ENCODE measurements around the gene ZFYVE26.
"Not testable (repeated sequence)": the region's sequence is repeated elsewhere in the genome, so short reads cannot be mapped to it uniquely, and the experiment has no call there.

ZFYVE26 gene

DNA sequence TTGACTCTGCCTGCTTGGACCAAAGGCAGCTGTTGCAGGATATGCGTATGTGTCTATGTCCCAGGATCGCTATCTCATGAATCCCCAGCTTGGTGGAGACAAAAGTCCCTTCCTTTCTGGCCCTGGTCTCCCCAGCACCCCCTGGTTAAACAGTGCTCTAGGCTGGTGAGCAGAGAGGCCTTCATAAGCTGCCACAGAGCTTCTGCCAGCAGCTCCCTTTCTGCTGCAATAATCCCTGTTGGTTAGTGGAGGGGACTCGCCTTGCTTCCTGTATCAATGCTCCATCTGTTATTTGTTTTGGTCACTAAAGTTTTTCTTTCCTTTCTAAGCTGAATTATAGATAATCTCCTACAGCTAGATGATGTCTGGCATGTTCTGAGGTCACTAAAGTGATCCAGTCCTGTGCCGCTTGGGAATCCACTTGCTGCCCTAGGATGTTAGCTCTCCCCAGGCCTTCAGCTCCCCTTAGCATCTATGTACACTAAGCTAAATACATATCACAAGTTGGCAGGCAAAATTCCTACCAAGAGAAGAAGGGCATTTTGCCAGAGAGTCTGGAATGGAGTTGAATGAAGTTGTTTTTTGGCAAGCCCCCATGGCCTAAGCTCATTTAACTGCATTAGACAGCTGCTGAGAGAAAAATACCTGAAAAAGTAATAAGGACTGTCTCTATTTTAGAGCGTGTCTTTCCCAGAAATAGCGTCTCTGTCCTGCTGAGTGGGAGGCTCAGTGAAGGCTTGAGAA lies 66.9 kb downstream of the ZFYVE26 start:
- no peak for DNase-seq

DNA sequence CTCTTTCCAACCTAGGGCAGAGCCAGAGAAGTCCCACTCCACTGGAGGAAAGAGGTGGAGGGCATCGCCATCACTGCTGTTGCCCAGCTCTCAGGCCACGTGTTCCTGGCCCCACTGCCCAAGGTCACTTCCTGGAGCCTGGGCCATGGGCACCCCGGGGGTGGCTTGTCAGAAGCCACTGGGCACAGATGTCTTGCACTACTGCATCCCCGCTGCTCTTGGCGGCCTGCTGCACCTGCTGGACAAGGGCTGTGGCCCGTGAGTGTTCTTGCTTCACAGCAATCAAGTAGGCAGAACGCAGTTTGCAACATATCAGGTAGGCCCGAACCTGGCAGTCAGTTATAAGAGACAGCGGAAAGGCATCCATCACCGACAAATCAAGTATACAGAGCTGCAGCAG lies 68.1 kb downstream of the ZFYVE26 start:
- no peak for DNase-seq

DNA sequence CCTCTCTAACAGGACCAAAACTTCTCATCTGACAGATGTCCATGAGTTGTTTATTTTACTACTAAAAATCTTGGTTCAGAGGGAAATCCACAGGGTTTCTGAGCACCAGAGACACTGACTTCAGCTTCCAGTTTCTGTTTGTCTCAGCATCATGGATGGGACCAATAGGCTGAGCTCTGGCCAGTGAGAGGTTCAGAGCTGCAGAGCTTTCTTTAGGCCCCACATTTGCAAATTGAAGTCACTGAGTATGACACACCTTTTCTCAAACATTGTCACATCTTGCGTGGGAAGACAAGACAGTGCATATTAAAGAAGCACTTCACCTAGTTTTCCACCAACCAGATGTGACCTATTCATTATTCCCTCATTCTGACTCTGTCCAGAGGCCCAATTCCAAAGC lies 69.5 kb downstream of the ZFYVE26 start:
- no peak for DNase-seq

DNA sequence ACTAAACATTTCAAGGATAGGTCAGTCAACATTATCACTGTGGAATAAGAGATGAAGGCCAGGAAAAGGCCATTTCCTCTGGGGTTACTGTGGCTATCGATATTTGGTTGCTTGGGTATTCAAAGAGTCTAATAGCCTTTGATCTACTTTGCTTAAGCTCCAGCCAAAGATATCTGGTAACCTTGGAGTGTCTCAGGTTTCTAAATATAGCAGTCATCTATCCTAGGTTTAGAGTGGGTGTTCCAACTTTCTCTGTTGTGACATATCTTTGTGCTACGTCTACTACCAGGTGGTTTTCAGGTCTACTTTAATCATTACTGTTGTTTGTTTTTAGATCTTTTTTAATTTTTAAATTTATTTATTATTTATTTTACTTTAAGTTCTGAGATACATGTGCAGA lies 72.3 kb downstream of the ZFYVE26 start:
- no peak for DNase-seq

DNA sequence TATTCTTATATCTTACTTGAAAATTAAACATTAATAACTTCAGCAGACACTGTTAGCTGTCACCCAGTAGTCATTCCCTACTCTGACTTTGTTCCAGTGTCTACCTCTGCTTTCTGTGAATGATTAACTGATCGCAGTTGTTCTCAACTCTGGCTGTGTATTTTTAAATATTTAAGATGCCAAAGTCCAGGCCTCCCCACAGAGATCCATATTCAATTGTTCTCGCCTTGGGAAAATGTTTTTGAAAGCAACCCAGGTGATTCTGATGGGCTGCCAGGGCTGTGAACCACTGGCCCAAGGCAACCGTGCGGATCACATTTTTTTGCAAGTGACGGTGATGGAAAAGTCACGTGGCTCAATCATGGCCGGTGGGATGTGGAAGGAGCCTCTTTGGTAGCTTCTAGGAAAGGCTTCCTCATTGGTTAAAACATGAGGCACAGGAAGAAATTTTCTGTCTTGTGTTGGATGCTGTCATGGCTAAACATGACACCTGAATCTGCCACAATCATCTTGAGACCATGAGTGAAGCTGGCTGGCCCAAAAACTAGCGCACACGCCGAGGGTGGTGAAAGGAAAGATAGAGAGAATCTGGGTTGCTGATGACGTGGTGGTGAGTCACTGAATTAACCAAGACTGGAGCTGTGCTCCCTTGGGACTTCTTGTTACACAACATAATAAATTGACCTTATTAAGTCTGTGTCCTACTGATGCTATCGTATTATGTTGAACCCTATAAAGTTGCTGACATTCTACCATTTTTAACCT lies 77.5 kb downstream of the ZFYVE26 start:
- DNase-seq: no peak

DNA sequence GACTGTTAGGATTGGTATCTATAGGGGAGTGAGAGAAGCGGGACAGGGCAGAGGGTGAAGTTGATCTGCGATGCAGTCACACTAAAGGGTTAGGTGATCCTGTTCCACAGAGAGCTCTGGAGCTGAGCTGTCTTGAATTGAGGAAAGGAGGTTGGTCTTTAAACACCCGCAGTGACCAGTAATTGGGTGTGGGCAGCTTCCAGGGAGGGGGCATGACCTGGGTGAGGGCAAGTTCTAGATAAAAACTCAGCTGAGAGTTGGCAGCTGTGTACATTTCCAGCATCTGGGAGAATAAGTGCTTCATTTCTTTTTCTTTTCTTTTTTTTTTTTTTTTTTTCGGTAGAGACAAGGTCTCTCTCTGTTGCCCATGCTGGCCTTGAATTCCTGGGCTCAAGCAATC lies 79.6 kb downstream of the ZFYVE26 start:
- no peak for DNase-seq

DNA sequence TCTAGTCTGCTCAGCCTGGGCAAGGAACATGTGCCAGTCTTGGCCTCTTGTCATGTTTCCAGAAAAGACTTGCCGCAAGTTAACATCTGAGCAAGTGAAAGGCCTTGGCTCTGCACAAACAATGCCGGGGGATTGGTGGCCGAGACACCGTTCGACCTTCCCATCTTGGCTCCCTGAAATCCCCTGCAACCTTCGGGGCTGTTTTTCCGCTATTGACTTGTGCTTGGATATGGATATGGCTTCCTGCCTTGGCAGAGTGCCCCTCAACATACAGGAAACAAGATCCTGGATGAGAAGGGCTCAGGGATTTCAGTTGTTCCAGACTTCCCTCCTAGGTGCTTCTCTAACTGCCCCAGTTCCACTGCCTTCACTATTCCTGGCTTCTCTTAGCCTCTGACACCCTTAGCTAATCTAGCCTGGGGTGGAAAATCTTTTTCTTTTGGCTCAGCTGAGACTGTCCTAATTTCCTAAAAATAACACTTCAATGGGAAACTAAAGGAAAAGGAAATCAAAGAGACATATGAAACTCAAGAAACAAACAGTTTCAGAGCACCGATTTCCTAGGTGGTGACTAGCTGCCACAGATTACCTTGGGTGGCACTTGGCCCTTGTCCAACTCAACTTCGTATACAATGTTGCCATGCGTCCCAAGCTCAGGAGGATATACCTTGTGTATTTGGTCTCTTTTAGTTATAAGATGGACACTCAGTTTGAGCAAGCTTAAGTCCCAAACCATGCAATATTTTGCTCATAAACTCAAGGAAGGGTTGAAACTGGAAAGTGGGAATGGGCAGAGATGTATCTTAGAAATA lies 80.8 kb downstream of the ZFYVE26 start:
- no peak for DNase-seq

DNA sequence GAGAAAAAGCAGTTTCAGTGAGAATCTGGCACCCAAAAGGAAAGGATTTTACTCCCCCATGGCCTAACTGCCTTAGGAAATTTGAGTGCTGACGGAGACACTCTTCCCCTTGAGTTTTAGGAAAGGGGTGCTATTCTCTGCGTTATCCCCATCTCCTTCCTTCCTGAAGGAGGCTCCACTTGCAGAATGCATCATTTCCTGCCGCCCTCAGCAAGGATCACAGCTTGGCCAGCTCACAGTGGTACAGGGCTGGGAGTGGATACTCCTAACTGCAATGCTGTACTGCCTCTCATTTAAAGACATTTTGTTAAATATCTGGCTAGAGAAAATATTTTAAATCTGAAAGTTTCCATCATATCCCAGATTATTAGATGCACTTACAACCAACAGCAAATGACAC lies 81.7 kb downstream of the ZFYVE26 start:
- DNase-seq: no peak

DNA sequence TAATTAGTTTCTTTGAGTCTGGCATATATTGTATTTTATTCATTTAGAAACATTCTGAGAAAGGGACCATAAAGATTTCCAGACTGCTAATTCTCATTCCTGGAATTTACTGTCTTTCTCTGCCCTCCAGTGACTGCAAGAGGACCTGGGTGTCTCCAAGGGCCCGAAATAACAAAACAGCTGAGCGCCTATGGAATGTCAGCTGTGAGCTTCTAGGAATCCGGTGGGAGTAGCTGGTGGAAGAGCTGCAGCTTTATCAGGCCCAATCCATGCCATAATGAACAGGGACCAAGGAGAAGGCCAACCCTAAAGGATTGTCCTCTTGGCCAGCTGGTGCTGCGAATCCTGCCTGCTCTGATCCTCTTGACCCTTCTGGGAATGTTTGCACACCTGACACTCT lies 82.8 kb downstream of the ZFYVE26 start:
- DNase-seq: no peak

DNA sequence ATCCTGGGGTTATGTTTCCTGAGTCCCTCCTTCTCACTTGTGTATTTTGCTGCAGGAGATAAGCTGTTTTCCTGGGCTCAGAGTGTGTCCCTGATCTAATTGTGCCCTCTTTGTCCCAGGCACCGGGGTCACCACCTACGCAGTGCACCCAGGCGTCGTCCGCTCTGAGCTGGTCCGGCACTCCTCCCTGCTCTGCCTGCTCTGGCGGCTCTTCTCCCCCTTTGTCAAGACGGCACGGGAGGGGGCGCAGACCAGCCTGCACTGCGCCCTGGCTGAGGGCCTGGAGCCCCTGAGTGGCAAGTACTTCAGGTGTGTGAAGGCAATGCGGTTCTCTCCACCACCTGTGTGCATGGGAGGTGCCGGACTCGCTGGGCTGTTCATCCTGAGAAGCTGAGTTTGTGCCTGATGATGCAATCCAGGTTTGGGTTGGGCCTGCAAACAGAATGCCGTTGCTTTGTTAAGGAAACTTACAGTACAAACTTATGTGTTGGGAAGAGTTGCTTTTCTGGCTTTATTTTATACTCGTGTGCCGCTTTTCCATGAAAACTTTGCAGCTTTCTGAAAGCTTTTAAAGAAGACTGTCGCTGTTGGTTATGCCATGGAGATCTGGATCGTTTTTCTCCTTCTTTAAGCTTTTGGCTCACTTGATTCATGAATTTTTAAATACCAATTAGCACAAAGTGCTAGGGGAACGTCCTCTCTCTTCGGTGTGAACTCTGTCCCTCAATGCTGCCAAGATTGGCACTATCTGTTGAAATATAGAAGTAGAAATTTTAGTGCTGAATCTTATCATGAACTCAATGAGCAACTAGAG lies 87.1 kb downstream of the ZFYVE26 start:
- DNase-seq: no peak

DNA sequence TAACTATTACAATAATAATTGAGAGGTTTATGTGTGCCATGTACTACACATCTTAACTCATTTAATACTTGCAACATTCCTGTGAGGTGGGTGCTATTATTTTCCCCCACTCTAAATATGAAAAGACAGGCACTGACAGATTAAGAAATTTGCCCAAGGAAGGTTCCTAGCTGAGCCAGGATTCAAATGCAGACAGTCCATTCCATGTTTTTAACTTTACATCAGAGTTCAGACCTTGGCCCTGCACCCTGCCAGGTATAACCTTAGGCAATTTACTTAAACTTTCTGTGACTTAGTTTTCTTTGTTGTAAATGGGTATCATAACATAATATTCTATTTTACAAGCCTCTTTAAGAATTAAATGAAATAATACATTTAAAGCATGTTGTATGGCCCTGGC lies 88.1 kb downstream of the ZFYVE26 start:
- no peak for DNase-seq

DNA sequence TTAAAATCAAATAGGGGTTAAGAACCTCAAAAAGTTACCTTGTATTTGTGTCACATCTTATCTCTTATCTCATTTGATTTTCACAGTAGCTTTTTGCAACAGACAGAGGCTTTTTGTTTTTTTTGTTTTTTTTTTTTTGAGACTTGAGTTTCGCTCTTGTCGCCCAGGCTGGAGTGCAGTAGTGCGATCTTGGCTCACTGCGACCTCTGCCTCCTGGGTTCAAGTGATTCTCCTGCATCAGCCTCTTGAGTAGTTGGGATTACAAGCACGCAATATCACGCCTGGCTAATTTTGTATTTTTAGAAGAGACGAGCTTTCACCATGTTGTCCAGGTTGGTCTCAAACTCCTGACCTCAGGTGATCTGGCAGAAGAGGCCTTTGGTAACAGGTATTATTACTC lies 89.0 kb downstream of the ZFYVE26 start:
- no peak for DNase-seq

DNA sequence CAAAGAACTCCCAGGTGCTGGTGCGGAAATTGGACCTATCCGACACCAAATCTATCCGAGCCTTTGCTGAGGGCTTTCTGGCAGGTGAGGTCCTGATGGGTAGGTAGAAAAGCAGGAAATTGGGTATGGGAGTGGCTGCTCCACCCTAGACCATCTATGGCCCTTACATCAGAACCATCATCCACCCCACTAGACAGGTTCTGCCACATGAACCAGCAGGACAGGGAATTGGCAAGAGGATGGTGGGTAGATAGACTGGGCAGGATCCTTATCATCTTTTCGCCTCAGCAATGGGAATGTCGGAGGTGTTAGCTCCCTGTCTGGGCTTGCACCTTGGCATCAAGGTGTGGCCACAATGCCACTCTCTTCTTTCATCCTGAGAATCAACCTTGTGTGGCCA lies 91.2 kb downstream of the ZFYVE26 start:
- no peak for DNase-seq

DNA sequence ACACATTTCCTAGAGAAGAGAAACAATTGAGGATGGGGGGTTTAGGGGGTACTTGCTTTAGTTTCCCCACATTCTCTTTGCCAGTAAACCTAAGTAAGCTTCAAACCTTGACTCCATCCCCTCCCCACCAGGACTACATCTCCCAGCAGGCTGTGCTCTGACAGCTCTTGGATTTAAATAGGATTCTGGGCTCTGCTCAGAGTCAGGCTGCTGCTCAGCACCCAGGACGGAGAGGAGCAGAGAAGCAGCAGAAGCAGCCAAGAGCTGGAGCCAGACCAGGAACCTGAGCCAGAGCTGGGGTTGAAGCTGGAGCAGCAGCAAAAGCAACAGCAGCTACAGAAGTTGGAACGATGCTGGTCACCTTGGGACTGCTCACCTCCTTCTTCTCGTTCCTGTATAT lies 94.1 kb downstream of the ZFYVE26 start:
- no peak for DNase-seq

DNA sequence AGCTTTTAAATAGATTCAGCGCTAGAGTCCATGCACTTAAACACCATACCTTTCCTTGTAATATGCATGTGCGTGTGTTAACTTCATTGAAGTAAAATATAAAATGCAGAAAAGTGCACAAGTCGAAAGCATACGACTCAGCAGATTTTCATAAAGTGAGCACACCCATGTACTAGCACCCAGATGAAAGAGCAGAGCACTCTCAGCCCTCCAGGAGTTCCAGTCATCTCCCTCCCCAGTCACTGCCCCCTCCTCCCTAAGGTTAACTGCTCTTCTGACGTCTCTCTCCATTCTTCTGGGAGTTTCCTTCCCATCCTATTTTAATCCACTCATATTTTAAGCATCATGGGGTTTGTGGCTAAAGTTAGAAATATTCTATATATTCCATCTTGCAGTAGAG lies 94.5 kb downstream of the ZFYVE26 start:
- DNase-seq: no peak

DNA sequence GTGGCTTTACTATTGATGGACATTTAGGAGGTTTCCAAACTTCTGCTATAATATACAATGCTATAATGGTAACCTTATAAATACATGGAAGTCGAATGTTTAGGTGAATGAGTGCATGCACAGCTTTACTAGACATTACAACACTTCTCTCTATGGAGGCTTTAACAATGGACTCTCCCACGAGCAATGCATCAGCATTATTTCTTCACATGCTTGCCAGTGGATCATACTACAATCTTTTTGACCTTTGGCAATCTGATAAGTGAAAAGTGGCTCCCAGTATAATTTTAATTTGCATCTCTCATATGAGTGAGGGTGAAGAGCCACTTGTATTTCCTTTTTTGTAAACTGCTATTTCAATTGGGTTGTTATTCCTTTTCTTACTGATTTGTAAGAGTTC lies 96.5 kb downstream of the ZFYVE26 start:
- DNase-seq: no peak

DNA sequence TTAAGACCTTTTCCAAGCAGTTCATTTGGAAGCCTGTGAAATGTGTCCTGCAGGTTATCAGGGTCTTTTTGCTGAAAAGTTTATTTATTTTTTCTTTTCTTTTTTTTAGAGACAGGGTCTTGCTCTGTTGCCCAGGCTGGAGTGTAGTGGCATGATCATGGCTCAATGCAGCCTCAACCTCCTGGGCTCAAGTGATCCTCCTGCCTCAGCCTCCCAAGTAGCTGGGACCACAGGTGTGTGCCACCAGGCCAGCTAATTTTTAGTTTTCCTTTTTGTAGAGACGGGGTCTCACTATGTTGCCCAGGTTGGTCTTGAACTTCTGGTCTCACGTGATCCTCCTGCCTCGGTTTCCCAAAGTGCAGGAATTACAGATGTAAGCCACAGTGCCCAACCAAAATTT lies 97.0 kb downstream of the ZFYVE26 start:
- not testable (repeated sequence) for DNase-seq

DNA sequence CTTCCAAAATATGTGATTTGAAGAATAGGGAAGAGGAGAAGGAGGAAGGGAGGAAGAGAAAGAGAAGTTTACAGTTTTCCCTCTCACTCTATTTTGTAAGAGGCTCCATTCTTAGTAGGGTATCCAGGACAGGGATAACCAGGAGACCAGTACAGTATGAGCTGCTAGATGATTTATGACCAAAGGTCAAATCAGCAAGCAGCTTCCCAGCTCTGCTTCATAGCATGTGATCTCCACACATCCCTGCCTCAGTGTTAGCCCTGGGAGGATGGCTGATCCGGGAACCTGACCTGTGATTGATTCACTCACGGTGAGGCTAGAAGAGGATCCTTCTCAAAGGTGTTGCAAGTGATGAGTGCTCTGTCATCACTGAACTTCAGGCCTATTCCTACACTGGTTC lies 98.1 kb downstream of the ZFYVE26 start:
- DNase-seq: no peak

DNA sequence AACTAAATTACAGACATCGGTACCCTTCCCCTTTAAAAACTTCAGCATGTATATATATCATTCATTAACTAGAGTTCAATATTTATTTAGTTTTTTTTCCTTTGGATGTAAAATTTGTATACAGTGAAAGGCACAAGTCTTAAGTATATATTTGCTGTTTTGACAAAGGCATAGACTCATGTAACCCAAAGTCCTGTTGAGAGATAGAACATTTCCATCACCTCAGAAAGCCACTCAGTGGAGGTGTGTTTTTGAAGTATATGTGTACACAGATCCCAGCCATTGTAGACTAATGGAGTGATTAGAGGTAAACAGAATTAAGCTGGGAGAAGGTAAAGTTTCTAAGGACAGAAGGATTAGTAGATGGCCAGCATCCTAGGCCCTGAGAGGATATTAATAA lies 99.3 kb downstream of the ZFYVE26 start:
- no peak for DNase-seq

DNA sequence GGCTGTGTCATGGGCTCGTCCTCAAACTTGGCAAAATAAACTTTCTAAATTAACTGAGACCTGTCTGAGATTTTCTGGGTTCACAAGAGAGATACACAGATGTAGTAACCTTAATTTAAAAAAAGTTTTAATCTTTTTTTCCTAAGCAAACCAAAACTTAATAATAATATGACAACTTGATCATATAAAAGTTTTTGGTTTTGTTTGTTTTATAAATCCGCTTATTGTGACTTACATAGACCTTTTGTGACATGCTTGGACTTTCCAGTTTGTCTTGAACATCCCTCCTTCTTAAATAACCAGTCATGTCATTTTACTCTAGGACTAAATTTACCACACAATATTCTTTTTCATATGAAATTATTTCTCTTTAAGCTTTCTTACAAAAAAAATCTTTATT lies 106.2 kb downstream of the ZFYVE26 start:
- DNase-seq: no peak

DNA sequence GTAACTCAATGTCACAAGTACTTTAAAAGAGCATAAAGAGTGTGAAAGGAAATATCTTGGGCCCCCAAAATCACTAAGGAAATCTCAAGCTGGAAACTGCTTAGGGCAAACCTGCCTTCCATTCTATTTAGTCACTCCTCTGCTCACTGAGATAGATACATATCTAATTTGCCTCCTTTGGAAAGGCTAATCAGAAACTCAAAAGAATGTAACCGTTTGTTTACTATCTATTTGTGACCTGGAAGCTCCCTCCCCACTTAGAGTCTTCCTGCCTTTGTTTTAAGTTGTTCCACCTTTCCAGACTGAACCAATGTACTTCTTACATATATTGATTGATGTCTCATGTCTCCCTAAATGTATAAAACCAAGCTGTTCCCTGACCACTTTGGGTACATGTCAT lies 106.6 kb downstream of the ZFYVE26 start:
- DNase-seq: not testable (repeated sequence)

DNA sequence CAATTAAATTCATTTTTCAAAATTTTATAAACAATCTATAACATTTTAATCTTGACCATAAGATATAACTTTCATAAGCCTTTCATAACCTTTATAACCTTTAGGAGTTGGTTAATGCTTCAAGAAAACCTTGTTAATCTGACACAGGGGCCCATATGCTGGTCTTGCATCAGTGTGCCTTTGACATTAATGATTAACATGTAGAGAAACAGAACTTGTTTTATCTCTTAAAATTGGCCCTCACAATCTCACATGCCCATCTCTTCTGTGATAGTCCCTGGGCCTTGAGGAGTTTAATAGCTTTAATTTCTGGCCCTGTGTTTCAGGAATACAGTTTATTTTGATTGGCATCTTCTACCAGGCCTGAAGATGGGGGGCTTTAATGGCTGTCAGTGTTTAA lies 107.0 kb downstream of the ZFYVE26 start:
- DNase-seq: not testable (repeated sequence)

DNA sequence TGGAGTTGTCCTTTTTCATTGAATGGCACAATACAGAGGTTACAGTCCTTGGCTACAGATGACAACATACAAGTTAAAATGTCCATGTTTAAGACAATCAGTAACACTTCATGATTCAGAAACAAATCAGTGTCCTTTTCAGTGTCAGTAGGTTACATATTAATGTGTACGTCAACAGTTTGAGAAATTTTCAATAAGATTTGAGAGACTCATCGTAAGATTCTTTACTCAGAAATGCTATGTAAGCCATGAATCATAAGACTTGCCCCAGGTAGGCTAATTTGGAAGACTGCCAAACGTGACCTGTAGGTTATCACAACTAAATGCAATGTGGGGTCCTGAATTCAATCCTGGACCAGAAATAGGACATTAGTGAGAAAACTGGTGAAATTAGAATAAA lies 111.2 kb downstream of the ZFYVE26 start:
- no peak for DNase-seq
